ENCODE measurements around the gene NXT1. TPM values are rescaled to one million over a fixed set of nuclear protein-coding genes. Genes with fewer than 3 reads are reported as not detected.
"Not testable (repeated sequence)": the region's sequence is repeated elsewhere in the genome, so short reads cannot be mapped to it uniquely, and the experiment has no call there.

The NXT1 gene
- total RNA-seq, 1 experiment from 2014 or later: 54.2 TPM

GRCh38 chr20:23331450-23332350 lies 18.9 kb upstream of the NXT1 start:
- no peak for DNase-seq (ENCODE audit: low read depth)

- no peak for DNase-seq (ENCODE audit: low read depth)
Observed at GRCh38 chr20:23332467-23332866, 18.1 kb upstream of the NXT1 start.

- DNase-seq (ENCODE audit: low read depth): no peak
Observed at GRCh38 chr20:23334111-23334510, 16.5 kb upstream of the NXT1 start.

- no peak for DNase-seq (ENCODE audit: low read depth)
Observed at GRCh38 chr20:23335521-23335920, 15.1 kb upstream of the NXT1 start.

GRCh38 chr20:23336476-23336875 lies 14.1 kb upstream of the NXT1 start:
- DNase-seq (ENCODE audit: low read depth): no peak

- DNase-seq (ENCODE audit: low read depth): no peak
Observed at GRCh38 chr20:23337312-23337711, 13.3 kb upstream of the NXT1 start.

- DNase-seq (ENCODE audit: low read depth): no peak
Observed at GRCh38 chr20:23339986-23340385, 10.6 kb upstream of the NXT1 start.

- peak; percentile 64 for DNase-seq (ENCODE audit: low read depth)
Observed at GRCh38 chr20:23340524-23340923, 10.1 kb upstream of the NXT1 start.

GRCh38 chr20:23341073-23341472 lies 9.5 kb upstream of the NXT1 start:
- DNase-seq (ENCODE audit: low read depth): no peak

GRCh38 chr20:23343590-23343989 lies 7.0 kb upstream of the NXT1 start:
- no peak for DNase-seq (ENCODE audit: low read depth)

GRCh38 chr20:23344336-23344735 lies 6.3 kb upstream of the NXT1 start:
- no peak for DNase-seq (ENCODE audit: low read depth)

- no peak for DNase-seq (ENCODE audit: low read depth)
Observed at GRCh38 chr20:23346002-23346401, 4.6 kb upstream of the NXT1 start.

- DNase-seq (ENCODE audit: low read depth): no peak
Observed at GRCh38 chr20:23347791-23348190, 2.8 kb upstream of the NXT1 start.

GRCh38 chr20:23348510-23348909 lies 2.1 kb upstream of the NXT1 start:
- DNase-seq (ENCODE audit: low read depth): not testable (repeated sequence)

GRCh38 chr20:23349338-23350195 lies 1.0 kb upstream of the NXT1 start:
- DNase-seq (ENCODE audit: low read depth): no peak

GRCh38 chr20:23350904-23351838 lies 580 bp downstream of the NXT1 start:
- peak; percentile 45 for DNase-seq (ENCODE audit: low read depth)

- DNase-seq (ENCODE audit: low read depth): no peak
Observed at GRCh38 chr20:23356203-23356602, 5.6 kb downstream of the NXT1 start.

- DNase-seq (ENCODE audit: low read depth): peak; percentile 99
Observed at GRCh38 chr20:23357767-23358562, 7.4 kb downstream of the NXT1 start.

GRCh38 chr20:23358563-23358906 lies 7.9 kb downstream of the NXT1 start:
- DNase-seq (ENCODE audit: low read depth): no peak

- no peak for DNase-seq (ENCODE audit: low read depth)
Observed at GRCh38 chr20:23358923-23359593, 8.5 kb downstream of the NXT1 start.

Data from LHCN-M2 (cell line).